Adrenal gland (tissue), 5 donors: ENCODE measurements around the gene SLC13A3.

Experiments
- CTCF ChIP-seq, 6 experiments: fragments of 450-650 bp in 4 of 6; fragments of 200-600 bp in 2 of 6; sonication (generic) in 1 of 6; IDR thresholded peaks; 1 replicate in 5 of 6; 2 replicates in 1 of 6; pipeline versions ENCODE4 v1.5.1 to v1.8.0; 2016 to 2021; ENCODE audit warnings: antibody characterized with exemption in 6 of 6, mild to moderate bottlenecking in 2 of 6, moderate library complexity in 1 of 6
- POLR2A ChIP-seq, 2 donors: fragments of 450-650 bp; IDR thresholded peaks; one replicate each; pipeline ENCODE4 v1.6.1; 2017; ENCODE audit warnings: antibody characterized with exemption in 2 of 2, mild to moderate bottlenecking in 2 of 2, moderate library complexity in 1 of 2
- donor health status: DM: no; HTN: no; CAD: no.

- TF ChIP-seq CTCF (IDR thresholded peaks at IDR 0.05): no peak
- no peak for TF ChIP-seq POLR2A (IDR thresholded peaks at IDR 0.05)
Measured at GRCh38 chr20:46670585-46671584, 19.6 kb upstream of the SLC13A3 start.
